ENCODE data around the gene PRDM16.

Gene PRDM16

DNA sequence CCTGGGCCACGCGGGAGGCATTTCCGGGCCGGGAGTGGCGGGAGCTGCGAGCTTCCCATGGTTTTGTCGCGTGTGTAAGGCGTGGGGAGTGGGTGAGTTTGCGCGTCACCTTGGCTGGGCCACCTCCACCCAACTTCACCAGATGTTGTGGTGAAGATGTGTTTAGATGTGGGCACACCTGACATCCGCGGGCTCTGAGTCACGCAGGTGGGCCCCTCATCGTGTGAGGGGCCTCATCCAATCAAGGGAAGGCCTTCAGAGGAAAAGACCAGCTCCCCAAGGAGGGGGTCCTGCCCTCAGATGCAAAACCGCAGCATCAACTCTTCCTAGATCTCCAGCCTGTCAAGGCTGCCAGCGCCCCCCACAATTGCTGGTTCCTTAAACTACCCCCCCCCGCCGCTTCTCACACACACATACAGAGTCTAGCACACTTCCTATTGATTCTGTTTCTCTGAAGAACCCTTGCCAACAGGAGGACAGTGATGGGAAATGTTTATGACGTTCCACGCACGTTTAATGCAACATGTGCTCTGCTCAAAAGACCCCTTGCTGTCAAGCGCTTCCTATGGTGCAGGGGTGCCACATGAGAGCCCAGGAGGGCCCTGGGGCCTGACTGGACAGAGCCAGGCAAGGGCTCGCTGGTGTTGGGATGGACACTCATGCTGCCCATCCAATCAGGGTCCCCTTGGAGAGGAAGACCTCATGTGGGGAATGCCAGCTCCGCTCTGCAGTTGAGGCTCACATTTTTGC, 35.8 kb upstream of the PRDM16 start:
- DNase-seq, result no peak

DNA sequence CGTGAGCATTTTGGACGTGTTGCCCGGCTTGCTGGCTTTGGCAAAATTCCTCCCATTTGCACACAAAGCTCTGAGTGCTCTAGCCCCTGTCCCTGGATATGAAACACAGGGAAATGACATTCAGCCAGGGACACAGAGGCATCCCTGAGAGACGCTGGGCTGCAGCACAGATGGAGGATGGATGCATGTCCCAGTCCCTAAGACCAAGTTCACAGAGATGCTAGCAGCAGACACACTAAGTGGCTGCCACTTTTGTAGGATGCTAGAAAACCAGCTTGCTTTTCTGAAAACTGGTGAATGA, 35.3 kb upstream of the PRDM16 start:
- no peak for DNase-seq

DNA sequence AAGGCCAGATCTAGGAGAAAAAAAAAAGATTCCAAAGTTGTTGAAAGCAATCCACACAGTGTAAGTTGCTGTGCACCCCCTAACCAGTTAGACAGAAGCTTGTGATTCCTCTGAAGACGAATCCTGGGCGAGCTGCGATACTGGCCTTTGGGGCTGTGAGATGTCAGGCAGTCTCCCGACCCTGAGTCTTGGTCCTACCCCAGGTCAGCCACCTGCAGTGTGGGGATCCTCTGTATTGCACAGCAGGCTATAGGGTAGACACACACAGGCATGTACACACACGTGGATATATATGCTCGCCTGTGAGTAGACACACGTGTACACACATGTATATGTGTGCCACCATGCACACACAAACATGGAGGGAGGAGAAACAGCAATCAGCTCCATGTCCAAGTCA, 34.8 kb upstream of the PRDM16 start:
- no peak for DNase-seq

DNA sequence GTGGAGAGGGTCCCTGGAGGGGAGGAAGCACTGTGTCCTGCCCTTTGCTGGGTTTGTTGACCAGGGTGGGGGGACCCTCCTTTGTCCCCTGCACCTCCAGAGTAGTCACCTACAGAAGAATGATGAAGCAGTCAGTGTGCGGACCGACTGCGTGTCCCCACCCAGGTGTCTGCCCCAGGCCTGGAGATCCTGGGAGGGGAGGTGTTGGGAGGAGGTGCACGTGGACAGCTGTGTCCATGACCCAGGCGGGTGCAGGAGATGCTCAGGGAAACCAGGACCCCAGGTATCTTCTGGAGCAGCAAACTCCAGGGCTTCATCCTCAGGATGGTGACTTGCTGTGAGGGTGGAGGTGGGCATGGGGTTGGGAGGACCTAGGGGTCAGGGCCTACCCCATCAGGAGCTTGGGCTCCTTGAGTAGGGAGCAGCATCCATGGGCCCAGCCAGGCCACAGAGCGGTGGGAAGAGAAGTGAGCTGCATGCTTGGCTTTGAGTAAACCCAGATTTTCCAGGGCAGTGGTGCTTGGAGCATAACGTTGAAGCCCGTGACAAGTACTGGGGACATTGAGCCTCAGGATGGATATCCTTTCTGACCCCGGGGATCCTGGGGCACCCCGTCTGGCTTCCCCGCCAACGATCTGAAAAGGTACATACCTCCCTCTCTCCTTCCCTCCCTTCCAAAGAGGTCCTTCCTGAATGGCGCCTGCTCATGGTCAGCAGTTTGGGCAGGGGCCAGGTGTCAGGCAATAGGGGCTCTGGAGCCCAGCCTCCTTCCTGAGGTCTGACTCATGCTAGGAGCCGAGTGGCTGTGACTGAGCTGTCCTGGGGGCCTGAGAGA, 34.1 kb upstream of the PRDM16 start:
- no peak for DNase-seq

DNA sequence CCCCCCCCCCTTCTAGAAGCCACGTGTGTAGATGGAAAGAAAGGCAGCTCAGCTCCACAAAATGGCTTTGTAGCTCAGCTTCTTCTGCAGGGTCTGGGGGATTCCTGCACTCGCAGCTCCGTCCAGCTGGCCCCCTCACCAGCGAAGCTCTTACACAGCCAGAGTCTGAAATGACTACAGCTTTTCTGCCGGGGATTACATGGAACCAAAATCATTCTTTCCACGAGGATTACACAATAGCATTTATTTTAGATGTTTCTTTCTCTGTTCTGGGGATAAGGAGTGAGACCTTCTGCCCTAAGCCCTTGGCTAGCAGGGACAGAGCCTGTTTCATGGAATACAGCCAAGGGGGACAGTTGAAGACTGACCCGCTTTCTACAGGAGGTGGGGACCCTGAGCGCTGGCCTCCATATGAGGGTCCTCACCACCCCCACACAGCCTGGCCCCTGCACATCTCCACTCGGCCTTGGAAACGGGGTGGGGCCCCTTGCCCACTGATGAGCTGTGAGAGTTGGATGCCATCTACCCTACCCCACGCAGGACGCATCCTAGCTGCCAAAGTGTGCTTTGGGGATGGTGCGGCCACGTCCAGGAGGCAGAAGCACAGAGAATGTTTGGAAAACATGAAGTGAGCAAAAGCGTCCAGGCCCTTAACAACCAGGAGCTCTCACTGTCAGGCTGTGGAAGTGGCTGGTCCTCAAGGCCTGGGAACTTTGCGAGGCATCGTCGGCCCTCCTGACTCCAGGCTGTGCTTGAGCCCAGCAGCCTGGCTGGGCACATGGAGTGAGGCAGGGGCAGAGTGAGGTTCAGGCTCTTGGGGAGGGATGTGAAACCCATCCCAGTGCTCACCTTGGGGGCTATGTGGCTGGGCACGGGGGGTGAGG, 33.2 kb upstream of the PRDM16 start:
- no peak for DNase-seq

DNA sequence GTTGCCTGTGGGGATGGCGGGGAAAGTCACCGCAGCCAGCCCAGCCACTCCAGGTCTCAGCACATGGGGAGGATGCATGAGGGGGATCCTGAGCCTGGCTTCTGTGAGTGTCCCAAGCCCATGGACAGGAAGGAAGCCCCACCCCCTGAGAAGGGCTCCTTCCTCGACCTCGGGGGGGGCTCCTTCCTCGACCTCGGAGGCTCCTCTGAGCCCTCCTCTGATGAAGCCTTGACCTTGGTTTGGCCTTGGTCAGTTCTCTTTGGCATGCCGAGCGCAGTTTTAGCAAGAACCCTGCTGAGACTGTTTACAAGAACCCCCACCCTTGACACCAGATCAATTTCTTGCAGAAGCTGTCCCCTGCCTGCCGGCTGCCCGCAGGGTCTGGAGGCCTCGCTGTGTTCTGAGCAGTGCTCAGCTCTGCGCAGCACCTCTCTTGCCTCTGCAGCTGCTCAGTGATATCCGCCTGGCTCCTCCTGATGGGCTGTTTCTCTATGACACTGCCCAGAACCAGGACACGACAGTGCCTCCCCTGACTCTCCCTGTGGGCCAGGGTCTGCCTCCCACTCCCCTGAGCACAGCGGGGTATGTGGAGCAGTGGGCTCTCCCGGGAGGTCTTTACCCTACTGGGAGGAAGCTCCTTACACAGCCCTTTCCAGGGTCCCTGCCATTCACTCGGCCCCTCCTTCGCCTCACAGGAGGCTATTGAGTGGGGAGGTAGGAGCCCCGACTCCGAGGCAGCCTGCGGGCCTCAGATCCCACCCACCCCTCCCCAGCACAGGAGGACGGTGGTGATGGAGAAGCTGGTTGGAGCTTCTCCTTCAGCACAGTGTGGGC, 32.3 kb upstream of the PRDM16 start:
- DNase-seq, result no peak

DNA sequence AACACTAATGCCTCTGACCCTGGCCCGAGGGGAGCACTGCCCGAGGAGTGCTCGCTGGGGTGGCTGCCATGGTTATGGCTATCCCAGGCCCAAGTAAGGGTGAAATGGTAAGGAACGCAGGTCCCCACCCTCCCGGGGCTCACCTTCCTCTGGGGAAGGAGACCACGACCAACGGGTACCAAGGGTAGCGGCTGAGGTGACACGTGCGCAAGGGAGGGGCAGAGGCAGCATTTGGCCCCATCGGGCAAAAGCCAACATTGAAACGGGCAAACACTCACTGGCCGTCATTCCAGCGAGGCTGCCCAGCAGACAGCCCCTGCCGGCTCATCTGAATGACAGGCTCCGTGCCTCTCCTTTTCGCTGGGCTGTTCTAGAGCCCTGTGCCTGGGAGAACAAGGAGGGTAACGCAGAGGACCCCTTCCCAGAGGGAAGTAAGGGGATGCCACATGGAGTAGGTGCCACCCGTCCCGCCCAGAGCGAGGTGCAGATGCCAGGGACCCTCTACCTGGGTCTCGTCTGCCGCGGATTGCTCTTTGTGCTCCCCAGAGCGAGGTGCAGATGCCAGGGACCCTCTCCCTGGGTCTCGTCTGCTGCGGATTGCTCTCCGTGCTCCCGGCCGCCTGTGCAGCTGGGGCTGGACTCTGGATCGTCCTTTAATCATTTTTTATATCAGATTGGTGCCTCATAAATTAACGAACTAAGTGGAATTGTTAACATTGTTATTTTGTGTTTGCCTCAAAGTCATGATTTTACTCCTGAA, 31.5 kb upstream of the PRDM16 start:
- no peak for DNase-seq

DNA sequence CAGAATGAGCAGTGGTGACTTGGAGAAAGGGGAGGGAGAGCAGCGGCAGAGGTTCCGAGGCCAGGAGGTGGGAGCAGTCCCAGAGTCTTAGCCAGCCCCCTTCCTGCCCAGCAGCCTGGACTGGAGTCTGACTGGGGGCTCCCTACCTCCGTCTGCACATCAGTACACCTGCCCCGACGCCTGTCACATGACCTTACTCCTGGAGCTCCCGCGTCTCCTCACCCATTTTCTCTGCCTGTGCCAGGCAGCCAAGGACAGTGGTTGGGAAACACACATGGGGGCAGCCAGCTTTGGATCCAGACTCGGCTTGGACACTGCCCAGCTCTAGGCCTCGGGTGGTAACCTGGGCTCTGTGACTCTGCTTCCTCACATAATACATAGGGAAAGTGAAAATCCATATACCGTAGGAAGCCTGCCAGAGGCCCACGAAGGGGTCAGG, 30.9 kb upstream of the PRDM16 start:
- no peak for DNase-seq

DNA sequence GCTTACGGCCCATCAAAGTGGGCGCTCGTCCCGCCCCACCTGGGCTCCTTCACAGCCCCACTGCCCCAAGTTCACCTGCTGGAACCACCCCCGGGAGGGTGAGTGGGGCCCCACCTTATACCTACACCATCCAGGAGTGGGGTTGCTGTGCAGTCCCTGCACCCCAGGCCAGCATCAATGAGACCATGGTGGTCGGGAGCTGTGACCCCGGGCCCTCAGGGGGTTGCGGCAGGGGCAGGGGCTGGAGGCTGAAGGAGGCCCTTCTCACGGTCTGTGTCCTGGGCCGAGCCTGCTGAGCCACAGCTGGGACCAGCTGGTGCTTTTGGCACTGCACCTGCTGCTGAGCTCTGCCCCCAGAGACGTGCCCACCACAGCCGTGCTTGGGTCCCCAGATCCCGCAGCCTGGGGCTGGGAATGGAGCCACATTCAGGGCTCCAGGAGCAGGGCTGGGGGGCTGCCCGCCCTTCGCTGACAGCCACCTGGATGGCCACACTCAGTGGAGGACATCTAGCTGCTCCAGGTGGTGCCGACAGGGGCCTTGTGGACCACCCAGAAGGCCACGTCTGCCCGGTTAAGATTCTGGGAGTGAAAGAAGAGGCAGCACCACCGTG, 30.3 kb upstream of the PRDM16 start:
- DNase-seq, result no peak

DNA sequence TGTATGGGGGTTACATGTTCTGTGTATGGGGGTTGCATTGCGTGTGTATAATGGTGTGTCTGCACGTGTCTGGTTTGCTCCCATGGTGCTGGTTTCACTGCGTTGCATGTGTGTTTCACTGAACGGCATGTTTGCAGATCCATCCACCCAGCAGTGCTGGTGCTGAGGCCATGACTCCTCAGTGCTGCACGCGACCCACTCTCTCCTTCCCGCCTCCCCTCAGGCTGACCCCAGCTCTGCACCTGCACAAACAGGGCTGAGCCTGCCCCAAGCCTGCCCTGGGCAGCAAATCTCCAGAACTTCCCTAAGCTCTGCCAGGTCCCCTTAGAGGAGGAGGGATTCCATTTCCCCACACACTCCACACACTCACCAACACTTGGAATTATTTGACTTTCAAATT, 29.0 kb upstream of the PRDM16 start:
- no peak for DNase-seq

DNA sequence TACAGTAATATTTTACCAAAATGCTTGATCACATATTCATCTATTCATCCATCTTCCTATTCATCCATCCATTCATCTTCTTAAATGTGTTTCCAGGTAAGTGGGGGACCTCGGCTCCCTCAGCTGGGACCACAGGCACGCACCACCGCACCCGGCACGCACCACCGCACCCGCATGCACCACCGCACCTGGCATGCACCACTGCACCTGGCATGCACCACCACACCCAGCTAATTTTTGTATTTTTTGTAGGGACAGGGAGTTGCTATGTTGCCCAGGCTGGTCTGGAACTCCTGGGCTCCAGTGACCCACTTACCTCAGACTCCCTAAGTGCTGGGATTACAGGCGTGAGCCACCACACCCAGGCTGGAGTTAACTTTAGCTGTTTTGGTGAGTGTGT, 26.5 kb upstream of the PRDM16 start:
- DNase-seq, result no peak

DNA sequence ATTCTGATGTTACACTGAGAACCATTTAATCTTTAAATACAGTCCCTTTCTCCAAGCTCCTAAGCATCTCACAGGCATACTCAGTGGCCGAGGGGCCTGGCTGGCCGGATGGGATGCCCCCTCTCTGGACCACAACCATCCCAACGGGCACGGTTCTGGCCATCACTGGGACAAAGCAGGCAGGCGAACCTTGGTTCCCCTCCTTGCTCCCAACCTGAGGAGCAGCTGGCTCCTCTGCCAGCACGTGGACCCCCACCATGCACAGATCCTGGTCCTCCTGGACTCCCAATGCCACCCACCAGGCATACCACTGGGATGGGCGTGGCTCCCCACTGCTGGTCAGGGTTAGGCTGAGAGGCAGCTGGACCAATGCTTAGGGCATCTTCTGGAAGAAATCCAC, 19.8 kb upstream of the PRDM16 start:
- DNase-seq, result no peak

DNA sequence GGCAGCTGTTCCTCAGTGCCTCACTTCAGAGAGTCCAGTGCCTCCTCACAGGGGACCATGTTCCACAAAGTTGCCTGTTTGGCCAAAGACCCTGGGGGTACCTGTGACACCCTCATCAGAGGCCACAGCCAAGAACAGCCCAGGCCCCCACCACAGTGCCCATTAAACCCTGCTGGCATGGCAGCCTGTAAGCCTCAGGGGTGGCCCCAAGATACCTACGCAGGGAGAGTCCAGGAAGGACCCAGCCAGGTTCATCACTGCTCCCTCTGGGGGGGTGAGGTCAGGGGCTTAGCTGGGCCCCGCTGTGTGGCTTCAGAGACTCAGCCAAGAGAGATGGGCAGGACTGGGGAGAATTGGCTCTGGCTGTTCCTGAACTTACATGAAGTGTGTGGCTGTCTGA, 19.1 kb upstream of the PRDM16 start:
- DNase-seq, result no peak

DNA sequence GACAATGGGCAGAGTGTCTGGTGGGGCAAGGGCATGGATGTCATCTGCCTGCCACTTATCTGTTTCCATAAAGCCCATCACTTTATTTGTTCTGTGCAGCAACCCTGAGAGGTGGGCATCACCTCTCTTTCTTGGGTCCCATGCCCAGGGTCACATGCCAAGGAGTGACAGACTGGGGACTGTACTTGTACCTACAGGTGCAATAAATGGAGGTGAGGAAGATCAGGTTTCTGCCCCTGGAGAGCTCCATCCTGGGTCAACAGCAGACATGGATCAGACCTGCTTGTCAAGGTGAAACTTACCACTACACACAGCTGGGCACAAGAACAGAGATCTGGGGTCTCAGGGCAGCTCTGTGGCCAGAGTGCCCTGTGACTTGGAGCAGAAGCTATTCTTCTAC, 18.4 kb upstream of the PRDM16 start:
- DNase-seq, result no peak

DNA sequence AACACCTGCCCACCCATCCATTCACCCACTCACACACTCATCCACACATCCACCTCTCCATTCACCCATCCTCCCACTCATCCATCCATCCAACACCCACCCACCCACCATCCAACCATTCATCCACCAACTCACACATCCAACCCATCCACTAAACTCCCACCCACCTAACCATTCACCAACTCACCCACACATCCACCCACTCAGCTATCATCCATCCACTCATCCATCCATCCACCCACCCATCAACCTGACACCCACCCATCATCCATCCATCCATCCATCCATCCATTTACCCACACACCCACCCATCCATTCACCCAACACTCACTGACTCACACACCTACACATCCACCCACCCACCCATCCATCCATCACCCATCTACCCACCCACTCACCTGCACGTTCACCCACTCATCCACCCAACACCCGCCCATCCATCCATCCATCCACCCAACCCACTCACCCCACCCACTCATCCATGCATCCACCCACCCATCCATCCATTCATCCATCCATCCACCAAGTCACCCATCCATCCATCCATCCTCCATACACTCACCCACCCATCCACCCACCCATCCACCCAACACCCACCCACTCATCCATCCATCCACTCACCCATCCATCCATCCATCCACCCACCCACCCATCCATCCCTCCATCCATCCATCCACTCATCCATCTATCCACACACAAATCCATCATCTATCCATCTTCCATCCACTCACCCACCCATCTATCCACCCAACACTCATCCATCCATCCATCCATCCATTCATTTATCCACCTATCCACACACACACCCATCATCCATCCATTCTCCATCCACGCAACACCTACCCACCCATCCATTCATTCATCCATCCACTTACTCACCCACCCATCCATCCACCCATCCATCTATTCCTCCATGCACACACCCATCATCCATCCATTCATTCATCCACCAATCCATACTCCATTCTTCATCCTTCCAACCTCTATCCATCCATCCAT, 17.4 kb upstream of the PRDM16 start:
- no peak for DNase-seq

DNA sequence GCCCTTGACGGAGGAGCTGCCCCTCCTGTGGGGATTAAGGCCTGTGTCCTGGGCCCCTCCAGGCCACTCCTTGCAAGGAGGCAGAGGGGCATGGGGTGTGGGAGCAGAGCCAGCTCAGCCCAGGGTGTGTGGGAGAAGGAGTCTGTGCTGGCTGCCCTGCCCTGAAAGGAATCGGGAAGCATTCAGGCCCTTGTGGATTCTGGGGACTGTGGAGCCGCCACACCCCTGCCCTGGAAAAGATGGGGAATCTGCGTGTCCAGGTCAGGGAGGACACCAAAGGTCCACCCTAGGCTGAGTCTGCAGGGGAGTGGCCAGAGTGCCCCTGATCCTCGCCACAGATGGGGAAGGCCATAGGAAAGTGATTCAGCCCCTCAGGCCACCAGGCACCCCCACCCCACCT, 16.5 kb upstream of the PRDM16 start:
- DNase-seq, result no peak

DNA sequence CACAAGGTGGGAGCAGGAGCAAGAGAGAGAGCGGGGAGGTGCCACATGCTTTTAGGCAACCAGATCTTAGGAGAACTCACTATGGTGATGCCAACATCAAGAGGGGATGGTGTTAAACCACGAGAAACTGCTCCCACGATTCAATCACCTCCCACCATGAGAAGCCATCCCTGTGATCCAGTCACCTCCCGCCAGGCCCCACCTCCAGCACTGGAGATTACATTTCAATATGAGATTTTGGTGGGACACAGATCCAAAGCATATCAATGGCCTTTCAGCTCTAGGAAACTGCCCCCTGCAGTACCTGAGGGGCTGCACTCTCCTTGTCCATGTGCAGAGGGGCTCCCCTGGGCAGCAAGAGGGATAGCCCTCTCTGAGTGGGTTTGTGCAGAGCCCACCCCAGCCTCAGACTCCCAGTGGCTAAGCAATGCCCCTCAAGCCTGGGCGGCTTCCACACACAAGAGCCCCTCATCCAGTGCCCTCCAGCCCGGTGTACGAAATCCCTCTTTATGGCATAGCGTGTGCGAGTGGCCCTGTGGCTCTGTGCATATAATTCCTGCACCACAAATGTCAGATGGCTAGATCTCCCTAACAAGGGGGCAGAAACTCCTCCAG, 15.5 kb upstream of the PRDM16 start:
- no peak for DNase-seq

DNA sequence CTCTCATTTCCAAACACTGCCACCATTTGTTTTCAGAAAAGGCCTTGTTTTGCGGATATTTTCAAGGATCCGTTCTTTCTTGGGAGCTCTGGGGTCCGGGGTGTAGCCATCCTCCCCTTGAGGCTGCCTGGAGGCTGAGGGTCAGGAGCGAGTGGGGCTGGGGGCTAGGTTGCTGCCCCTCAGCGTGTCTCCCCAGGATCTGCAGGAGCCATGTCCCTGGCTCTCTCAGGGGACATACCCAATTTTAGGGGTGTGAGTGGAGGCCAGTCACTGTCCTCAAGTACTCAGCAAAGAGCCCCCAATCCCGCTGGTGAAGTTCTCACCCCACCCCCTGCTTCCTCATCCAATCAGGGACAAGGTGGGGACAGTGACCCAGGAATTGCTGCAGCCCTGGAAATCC, 15.0 kb upstream of the PRDM16 start:
- no peak for DNase-seq

DNA sequence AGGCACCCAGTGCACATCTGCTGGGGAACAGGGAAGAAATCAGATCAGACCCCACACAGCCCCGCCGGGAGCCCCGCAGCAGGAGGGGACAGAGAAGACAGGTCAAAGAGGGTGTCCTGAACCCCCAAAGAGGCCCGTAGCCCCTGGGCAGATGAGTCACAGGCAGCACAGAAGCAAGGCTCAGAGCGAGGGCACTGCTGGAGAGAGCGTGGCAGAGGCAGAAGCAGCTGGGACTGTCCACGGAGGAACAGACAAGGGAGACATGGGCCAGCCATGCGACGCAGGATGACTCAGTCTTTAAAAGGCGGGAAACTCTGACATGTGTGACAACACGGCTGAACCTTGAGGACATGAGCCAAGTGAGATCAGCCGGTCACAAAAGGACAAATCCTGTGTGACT, 14.5 kb upstream of the PRDM16 start:
- no peak for DNase-seq

DNA sequence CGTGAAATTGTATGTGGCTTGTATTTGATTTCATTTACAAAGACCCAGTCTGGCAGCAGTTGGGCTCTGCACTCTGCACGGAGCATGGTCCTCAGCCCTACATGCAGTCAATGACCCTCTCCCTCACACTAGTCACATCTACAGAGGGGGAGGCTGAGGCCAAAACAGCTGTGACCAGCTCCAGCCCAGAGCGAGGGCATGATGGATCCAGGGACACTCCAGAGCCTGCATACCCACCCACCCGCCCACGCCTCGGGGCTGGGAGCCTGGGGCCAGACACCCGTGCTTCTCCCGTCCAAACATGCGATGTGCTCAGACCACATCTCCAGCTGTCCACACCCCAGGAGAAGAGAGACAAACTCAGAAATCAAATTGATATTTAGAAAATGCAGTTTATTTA, 14.0 kb upstream of the PRDM16 start:
- no peak for DNase-seq

Measured in hematopoietic multipotent progenitor cell treated with erythropoietin and hydrocortisone succinate and interleukin-3 and kit ligand, for 4 days (in vitro differentiated cells).